SU-DHL-6 (cell line): Measurements from ENCODE around the gene CHN1.

Experiments
- H2AFZ ChIP-seq: fragments of 200-600 bp; sonication (generic); 2 replicates; pipeline ENCODE4 v1.6.1; 2014; ENCODE audit warnings: low read depth, mild to moderate bottlenecking, moderate library complexity, mixed read lengths, antibody characterized with exemption, low read length; ENCODE audit not compliant: severe bottlenecking
- H3F3A ChIP-seq: fragments of 200-600 bp; shearing (Covaris generic); 2 replicates; pipeline ENCODE4 v1.6.0; 2016; ENCODE audit warnings: antibody characterized with exemption, mild to moderate bottlenecking; ENCODE audit not compliant: insufficient read depth
- H3K27ac ChIP-seq: fragments of 200-600 bp; sonication (generic); 2 replicates; pipeline ENCODE4 v1.5.1; 2016; ENCODE audit warnings: low read depth, mild to moderate bottlenecking, low read length, moderate library complexity, mixed read lengths
- H3K27me3 ChIP-seq: fragments of 200-600 bp; sonication (generic), shearing (Covaris generic); 2 replicates; pipeline ENCODE4 v1.6.0; 2014; ENCODE audit warnings: mild to moderate bottlenecking, low read length
- H3K36me3 ChIP-seq: fragments of 200-600 bp; sonication (generic); 2 replicates; pipeline ENCODE4 v1.6.1; 2014; ENCODE audit warnings: mild to moderate bottlenecking, low read length, mixed read lengths
- H3K4me2 ChIP-seq: fragments of 300-600, 200-600 bp; shearing (Covaris generic), sonication (generic); 2 replicates; pipeline ENCODE4 v1.6.0; 2014; ENCODE audit warnings: low read length, low read depth, mild to moderate bottlenecking; ENCODE audit not compliant: poor library complexity, severe bottlenecking
- H3K4me3 ChIP-seq: fragments of 200-600 bp; sonication (generic); 2 replicates; pipeline ENCODE4 v1.5.1; 2014; ENCODE audit warnings: antibody characterized with exemption, low read length, mild to moderate bottlenecking, mixed read lengths; ENCODE audit not compliant: insufficient read depth, poor library complexity, severe bottlenecking
- H3K79me2 ChIP-seq: fragments of 200-600 bp; sonication (generic); 2 replicates; pipeline ENCODE4 v1.6.1; 2014; ENCODE audit warnings: mild to moderate bottlenecking, low read length, moderate library complexity; ENCODE audit not compliant: insufficient read depth
- H3K9ac ChIP-seq: fragments of 200-600 bp; sonication (generic); 2 replicates; pipeline ENCODE4 v1.7.0; 2014; ENCODE audit warnings: mild to moderate bottlenecking, low read length
- H3K9me2 ChIP-seq: fragments of 200-600 bp; sonication (generic); replicated peaks from 2 replicates; pipeline ENCODE4 v1.6.1; 2014; ENCODE audit warnings: low read length; ENCODE audit not compliant: insufficient read depth
- H3K9me3 ChIP-seq: fragments of 200-600 bp; sonication (generic); 2 replicates; pipeline ENCODE4 v1.6.1; 2014; ENCODE audit warnings: low read length, mixed read lengths; ENCODE audit not compliant: insufficient read depth
- H4K20me1 ChIP-seq: fragments of 200-600 bp; sonication (generic); 2 replicates; pipeline ENCODE4 v1.6.1; 2014; ENCODE audit warnings: low read depth, mild to moderate bottlenecking, antibody characterized with exemption, low read length, moderate library complexity, mixed read lengths
- EZH2phosphoT487 ChIP-seq: fragments of 200-600 bp; sonication (generic), shearing (Covaris generic); conservative IDR thresholded peaks from 2 replicates; pipeline ENCODE4 v1.6.1; 2018; ENCODE audit warnings: mild to moderate bottlenecking, antibody characterized with exemption, low read length, moderate library complexity, mixed read lengths
- TF ChIP-seq, protein P1 (sequence below): fragments of 200-600 bp; sonication (generic); IDR thresholded peaks from one replicate; pipeline ENCODE4 v1.5.1; 2017; ENCODE audit warnings: antibody characterized with exemption, mild to moderate bottlenecking, low read length, moderate library complexity; ENCODE audit not compliant: insufficient read depth, poor library complexity, severe bottlenecking

Gene CHN1

DNA sequence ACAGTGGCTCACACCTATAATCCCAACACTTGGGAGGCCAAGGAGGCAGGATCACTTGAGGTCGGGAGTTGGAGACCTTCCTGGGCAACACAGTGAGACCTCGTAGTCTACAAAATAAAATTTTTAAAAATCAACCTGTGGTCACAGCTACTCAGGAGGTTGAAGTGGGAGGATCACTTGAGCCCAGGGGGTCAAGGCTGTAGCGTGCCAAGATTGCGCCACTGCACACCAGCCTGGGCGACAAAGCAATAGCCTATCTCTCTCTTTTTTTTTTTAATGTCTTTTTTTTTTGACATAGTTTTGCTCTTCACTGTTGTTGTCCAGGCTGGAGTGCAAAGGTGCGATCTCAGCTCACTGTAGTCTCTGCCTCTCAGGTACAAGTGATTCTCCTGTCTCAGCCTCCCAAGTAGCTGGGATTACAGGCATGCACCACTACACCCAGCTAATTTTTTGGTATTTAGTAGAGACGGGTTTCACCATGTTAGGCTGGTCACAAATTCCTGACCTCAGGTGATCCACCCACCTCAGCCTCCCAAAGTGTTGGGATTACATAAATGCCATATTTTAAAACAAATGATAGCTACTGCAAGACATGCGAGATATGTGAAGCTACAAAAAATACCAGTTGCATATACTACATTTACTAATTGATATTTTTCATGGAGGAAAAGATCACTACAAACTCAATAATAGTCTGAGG, 55.0 kb downstream of the CHN1 start:
- Histone ChIP-seq H3K36me3 (no peaks in the 10 kb centered on the region), H3F3A (no peaks in the 10 kb centered on the region), H3K9ac (no peak overlapping the region), H3K4me3 (no peak overlapping the region), H3K4me2 (no peak overlapping the region), H3K9me2 (no peaks in the 10 kb centered on the region), H3K27me3 (no peaks in the 10 kb centered on the region), H3K27ac (no peak overlapping the region), H2AFZ (no peak overlapping the region), H3K9me3 (no peaks in the 10 kb centered on the region), H3K79me2 (no peaks in the 10 kb centered on the region), H4K20me1 (no peaks in the 10 kb centered on the region)
- TF ChIP-seq, protein P1, sequence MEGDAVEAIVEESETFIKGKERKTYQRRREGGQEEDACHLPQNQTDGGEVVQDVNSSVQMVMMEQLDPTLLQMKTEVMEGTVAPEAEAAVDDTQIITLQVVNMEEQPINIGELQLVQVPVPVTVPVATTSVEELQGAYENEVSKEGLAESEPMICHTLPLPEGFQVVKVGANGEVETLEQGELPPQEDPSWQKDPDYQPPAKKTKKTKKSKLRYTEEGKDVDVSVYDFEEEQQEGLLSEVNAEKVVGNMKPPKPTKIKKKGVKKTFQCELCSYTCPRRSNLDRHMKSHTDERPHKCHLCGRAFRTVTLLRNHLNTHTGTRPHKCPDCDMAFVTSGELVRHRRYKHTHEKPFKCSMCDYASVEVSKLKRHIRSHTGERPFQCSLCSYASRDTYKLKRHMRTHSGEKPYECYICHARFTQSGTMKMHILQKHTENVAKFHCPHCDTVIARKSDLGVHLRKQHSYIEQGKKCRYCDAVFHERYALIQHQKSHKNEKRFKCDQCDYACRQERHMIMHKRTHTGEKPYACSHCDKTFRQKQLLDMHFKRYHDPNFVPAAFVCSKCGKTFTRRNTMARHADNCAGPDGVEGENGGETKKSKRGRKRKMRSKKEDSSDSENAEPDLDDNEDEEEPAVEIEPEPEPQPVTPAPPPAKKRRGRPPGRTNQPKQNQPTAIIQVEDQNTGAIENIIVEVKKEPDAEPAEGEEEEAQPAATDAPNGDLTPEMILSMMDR = no peak
- TF ChIP-seq EZH2phosphoT487 = no peak

DNA sequence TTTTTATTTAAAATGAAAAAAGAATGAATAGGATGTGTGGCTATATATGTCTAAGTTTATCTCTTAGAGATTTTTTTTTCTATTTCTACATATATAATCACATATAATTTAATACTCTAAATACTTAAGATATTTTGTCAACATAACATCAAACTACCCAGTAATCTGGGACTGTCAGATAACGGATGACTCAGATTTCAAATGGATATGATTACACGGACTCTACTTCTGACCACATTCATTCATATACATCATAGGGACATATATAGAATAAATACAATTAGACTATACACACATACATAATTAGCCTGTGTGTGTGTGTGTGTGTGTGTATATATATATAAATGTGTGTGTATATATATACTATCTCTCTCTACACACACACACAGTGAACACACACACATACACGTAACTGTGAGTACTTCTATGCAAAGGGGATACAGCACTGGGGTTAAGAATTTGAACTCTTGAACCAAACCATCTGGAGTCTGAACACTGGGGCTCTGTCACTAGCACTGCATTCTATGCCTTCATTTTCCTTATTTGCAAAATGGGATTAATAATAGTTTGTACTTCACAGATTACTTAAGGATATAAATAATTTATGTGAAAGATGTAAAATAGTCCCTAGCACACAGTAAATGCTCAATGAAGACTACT, 59.5 kb downstream of the CHN1 start:
- no peaks in the 10 kb centered on the region for H4K20me1 ChIP-seq
- H3K4me2 ChIP-seq = no peak overlapping the region
- no peak overlapping the region for H3K9ac ChIP-seq
- no peak overlapping the region for H2AFZ ChIP-seq
- H3K4me3 ChIP-seq = no peak overlapping the region
- TF ChIP-seq, protein P1 = no peak
- no peak for TF ChIP-seq EZH2phosphoT487
- no peaks in the 10 kb centered on the region for H3K9me2 ChIP-seq
- no peaks in the 10 kb centered on the region for H3K36me3 ChIP-seq
- no peaks in the 10 kb centered on the region for H3K9me3 ChIP-seq
- no peaks in the 10 kb centered on the region for H3K27me3 ChIP-seq
- H3K79me2 ChIP-seq = no peaks in the 10 kb centered on the region
- H3F3A ChIP-seq = no peaks in the 10 kb centered on the region
- no peak overlapping the region for H3K27ac ChIP-seq

DNA sequence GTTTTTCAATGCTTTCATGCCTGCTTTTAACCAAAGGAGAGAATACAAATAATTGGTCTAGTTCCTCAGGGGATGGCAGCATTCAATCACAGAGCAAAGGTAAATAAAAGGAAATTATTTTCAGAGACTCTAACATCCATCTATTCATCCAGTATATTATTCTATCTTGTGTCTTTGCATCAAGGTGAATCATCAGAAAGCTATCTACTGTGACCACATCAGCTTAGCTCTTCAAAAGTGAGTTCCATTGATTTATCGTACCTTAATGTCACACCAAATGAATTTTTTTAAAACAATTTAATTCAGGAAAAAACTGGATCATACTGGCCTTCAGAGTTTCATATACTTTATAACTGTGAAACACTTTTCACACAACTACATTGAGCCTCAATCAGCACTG, 66.1 kb downstream of the CHN1 start:
- no peak overlapping the region for H3K9ac ChIP-seq
- no peaks in the 10 kb centered on the region for H3F3A ChIP-seq
- no peaks in the 10 kb centered on the region for H3K27me3 ChIP-seq
- TF ChIP-seq EZH2phosphoT487 = no peak
- TF ChIP-seq, protein P1 = no peak
- H3K36me3 ChIP-seq = no peaks in the 10 kb centered on the region
- no peak overlapping the region for H3K27ac ChIP-seq
- no peak overlapping the region for H2AFZ ChIP-seq
- H3K9me3 ChIP-seq = no peaks in the 10 kb centered on the region
- no peak overlapping the region for H3K4me2 ChIP-seq
- H4K20me1 ChIP-seq = no peaks in the 10 kb centered on the region
- no peak overlapping the region for H3K4me3 ChIP-seq
- H3K9me2 ChIP-seq = no peaks in the 10 kb centered on the region
- no peaks in the 10 kb centered on the region for H3K79me2 ChIP-seq
